ENCODE measurements around the gene HDAC4. TPM values are rescaled to one million over a fixed set of nuclear protein-coding genes. Genes with fewer than 3 reads are reported as not detected.

The HDAC4 gene
- total RNA-seq, 2 donors from 2014 or later: 9.3 to 139 TPM

GRCh38 chr2:239212929-239213642 is 187.7 kb downstream of the HDAC4 start:
- intact Hi-C loops (cut with DNase I): no loop called here
- DNase-seq: no peak

GRCh38 chr2:239212121-239212928 is 188.5 kb downstream of the HDAC4 start:
- Histone ChIP-seq H3K4me3 (no peak overlapping the region), H3K27ac (no peak overlapping the region), H3K36me3 (replicated peaks in 1 of 2; ENCODE audit: insufficient read depth in 1 of 2, low read depth in 2 of 2) (no peaks in the 10 kb centered on the region), H3K27me3 (no peaks in the 10 kb centered on the region), H3K4me1 (peaks cover 11% of the 10 kb centered on the region), H3K9me3 (no peaks in the 10 kb centered on the region)
- intact Hi-C loops (cut with DNase I): no loop called here
- TF ChIP-seq POLR2A (IDR thresholded peaks at IDR 0.05) (no peak), CTCF (IDR thresholded peaks at IDR 0.05) (no peak)
- WGBS, 2 donors: 81 to 88% methylated on average over 7 of the region's 7 CpGs
- DNase-seq (no peak), ATAC-seq (no peak)

More at GRCh38 chr2:239212929-239213642, 187.7 kb downstream of the HDAC4 start:
- Histone ChIP-seq H3K36me3 (replicated peaks in 1 of 2; ENCODE audit: insufficient read depth in 1 of 2, low read depth in 2 of 2) (no peaks in the 10 kb centered on the region), H3K27ac (no peak overlapping the region), H3K4me3 (no peak overlapping the region), H3K9me3 (no peaks in the 10 kb centered on the region), H3K27me3 (no peaks in the 10 kb centered on the region), H3K4me1 (peaks cover 11% of the 10 kb centered on the region)
- TF ChIP-seq POLR2A (IDR thresholded peaks at IDR 0.05) (no peak), CTCF (IDR thresholded peaks at IDR 0.05) (no peak)
- no peak for ATAC-seq
- WGBS, 2 donors: 82 to 85% methylated on average over 19 of the region's 19 CpGs

- Histone ChIP-seq H3K36me3 (replicated peaks in 1 of 2; ENCODE audit: insufficient read depth in 1 of 2, low read depth in 2 of 2) (no peaks in the 10 kb centered on the region), H3K9me3 (no peaks in the 10 kb centered on the region), H3K4me1 (peaks cover 11% of the 10 kb centered on the region), H3K27me3 (no peaks in the 10 kb centered on the region), H3K4me3 (no peak overlapping the region), H3K27ac (no peak overlapping the region)
- no peak for DNase-seq
- no peak for ATAC-seq
- intact Hi-C loops (cut with DNase I): no loop called here
- WGBS, 2 donors: 77 to 85% methylated on average over 13 of the region's 13 CpGs
- TF ChIP-seq POLR2A (IDR thresholded peaks at IDR 0.05): no peak
- no peak for TF ChIP-seq CTCF (IDR thresholded peaks at IDR 0.05)
Observed at GRCh38 chr2:239211396-239212094, 189.3 kb downstream of the HDAC4 start.

- TF ChIP-seq POLR2A (IDR thresholded peaks at IDR 0.05) (no peak), CTCF (IDR thresholded peaks at IDR 0.05) (no peak)
- H3K4me1 ChIP-seq: peaks cover 11% of the 10 kb centered on the region
- no peak overlapping the region for H3K4me3 ChIP-seq
- no peak for DNase-seq
- no peaks in the 10 kb centered on the region for H3K27me3 ChIP-seq
- intact Hi-C loops (cut with DNase I): no loop called here
- no peaks in the 10 kb centered on the region for H3K36me3 ChIP-seq (replicated peaks in 1 of 2; ENCODE audit: insufficient read depth in 1 of 2, low read depth in 2 of 2)
- no peaks in the 10 kb centered on the region for H3K9me3 ChIP-seq
- no peak overlapping the region for H3K27ac ChIP-seq
- no peak for ATAC-seq
- 95 to 96% methylated on average over 14 of the region's 14 CpGs for WGBS, 2 donors
Observed at GRCh38 chr2:239209783-239210182, 191.0 kb downstream of the HDAC4 start.
